ENCODE results near the gene CCDC152.

DNA sequence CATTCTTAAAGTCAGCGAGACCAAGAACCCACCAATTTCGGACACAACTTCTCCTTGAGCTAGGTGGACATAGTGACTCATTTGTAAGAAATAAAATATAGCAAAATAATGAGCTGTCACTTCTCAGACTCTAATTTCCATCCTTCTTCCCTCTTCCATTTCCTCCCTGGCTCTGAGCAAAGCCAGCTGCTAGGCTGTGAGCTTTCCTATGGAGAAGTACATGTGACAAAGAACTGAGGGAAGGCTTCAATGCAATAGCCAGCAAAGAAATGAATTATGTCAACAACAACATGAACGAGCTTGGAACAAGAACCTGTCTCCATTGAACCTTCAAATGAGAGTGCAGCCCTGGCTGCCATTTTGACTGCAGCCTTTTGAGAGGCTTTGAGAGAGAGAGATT, 81.0 kb downstream of the CCDC152 start:
- TF ChIP-seq, protein P1, sequence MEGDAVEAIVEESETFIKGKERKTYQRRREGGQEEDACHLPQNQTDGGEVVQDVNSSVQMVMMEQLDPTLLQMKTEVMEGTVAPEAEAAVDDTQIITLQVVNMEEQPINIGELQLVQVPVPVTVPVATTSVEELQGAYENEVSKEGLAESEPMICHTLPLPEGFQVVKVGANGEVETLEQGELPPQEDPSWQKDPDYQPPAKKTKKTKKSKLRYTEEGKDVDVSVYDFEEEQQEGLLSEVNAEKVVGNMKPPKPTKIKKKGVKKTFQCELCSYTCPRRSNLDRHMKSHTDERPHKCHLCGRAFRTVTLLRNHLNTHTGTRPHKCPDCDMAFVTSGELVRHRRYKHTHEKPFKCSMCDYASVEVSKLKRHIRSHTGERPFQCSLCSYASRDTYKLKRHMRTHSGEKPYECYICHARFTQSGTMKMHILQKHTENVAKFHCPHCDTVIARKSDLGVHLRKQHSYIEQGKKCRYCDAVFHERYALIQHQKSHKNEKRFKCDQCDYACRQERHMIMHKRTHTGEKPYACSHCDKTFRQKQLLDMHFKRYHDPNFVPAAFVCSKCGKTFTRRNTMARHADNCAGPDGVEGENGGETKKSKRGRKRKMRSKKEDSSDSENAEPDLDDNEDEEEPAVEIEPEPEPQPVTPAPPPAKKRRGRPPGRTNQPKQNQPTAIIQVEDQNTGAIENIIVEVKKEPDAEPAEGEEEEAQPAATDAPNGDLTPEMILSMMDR (conservative IDR thresholded peaks at IDR 0.05; ENCODE audit: low read length): no peak
- no peak for TF ChIP-seq EZH2phosphoT487 (IDR thresholded peaks at IDR 0.05; ENCODE audit: borderline replicate concordance)
